HG02588 (cell line): ENCODE data around the gene VAV2.
A peak's percentile ranks its signal among the peaks of the same experiment; 100 is the strongest.

ENCODE experiments used
- ATAC-seq: cut with Tn5 transposase; IDR thresholded peaks from one replicate; pipeline ENCODE4 v1.9.1; 2021; ENCODE audit warnings: mild to moderate bottlenecking, moderate library complexity; ENCODE audit not compliant: unreplicated experiment

Gene VAV2

DNA sequence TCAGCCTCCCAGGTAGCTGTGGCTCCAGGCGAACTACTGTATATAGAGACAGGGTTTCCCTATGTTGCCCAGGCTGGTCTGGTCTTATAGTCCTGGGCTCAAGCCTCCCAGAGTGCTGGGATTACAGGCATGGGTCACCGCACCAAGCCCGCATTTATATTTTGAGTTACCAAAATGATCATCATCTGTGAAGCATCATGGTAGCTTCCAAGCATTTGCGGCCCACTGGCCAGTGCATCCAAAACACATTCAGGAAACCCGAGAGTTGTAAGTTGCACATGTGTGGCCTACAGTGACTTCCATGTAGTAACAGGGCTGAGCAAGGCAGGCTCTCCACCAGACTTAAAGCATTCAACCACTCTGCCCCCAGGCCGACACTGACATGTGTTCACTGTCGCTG is 35.4 kb upstream of the VAV2 start:
- ATAC-seq: no peak

DNA sequence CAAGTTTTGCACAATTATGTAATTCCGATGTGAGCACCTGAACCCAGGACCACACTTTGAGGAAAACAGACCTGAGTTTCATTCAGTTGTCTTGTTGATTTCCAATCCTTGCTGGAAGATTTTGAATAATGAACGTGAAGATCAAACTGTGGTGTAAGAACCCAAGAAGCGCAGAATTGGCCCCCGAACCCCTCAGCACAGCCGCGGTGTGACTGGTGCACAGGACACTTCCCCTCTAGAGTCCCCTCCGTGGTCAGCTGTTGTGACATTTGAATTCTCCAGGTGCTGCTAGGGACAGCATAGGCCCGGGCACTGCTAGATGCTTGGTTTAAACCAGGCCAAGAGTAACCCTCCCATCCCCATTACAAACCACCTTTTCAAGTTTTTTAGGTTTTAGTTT is 34.9 kb upstream of the VAV2 start:
- ATAC-seq: no peak

DNA sequence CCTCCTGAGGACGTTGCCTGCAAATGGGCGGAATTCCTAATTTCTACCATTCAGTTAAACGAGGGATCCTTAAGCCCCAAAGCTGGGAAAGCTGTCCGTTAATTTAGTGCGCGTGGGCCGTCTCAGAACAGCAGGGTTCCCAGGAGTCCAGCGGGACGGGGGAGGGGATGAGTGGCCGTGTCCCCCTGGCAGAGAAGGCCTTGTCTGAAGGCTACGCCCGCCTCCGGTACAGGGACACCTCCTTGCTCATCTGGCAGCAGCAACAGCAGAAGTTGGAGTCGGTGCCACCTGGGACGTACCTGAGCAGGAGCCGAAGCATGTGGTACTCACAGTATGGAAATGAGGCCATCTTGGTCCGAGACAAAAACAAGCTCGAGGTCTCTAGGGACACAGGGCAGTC is 34.5 kb upstream of the VAV2 start:
- ATAC-seq: no peak

DNA sequence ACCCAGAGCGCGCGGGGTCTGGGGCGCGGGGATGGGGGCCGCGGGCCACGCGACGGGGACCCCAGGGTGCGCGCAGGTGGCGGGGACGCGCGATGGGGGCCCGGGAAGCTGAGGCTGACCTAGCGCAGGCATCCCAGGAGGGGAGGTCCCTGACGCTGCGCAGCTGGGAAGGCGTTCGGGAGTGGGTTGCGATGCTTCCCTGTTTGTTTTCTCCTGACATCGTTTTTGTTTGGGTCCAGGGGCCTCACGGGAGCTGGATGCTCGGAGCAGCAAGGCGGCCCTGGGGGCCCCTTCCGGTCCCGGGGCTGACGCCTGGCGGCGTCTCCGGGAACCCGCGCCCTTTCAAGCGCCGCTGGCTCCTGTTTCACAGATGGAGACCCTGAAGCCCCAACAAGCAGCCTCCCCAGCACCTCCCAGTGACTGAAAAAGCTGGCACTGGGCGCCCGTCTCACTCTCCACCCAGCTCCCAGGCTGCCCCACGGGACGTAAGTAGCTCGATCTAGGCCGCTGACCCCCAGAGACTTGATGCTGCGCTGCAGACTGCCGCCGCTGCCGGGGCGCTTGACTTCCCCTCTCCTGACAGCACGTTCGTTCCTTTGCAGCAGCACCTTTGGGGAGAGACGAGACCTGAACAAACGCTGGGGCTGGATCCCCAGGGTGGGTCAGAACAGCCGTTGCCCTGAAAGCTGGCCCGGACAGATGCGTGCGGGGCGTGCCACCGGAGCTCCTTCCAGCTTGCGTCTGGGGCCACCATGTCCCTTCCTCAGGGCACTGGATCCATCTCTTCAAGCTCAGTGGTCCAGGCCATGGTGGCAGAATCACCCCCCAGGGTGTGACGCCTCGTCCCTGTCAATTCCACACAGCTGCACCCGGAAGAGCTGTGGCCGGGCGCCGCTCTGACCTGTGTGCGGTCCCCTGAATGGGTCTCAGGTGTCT is 33.8 kb upstream of the VAV2 start:
- peak; percentile 35 for ATAC-seq

DNA sequence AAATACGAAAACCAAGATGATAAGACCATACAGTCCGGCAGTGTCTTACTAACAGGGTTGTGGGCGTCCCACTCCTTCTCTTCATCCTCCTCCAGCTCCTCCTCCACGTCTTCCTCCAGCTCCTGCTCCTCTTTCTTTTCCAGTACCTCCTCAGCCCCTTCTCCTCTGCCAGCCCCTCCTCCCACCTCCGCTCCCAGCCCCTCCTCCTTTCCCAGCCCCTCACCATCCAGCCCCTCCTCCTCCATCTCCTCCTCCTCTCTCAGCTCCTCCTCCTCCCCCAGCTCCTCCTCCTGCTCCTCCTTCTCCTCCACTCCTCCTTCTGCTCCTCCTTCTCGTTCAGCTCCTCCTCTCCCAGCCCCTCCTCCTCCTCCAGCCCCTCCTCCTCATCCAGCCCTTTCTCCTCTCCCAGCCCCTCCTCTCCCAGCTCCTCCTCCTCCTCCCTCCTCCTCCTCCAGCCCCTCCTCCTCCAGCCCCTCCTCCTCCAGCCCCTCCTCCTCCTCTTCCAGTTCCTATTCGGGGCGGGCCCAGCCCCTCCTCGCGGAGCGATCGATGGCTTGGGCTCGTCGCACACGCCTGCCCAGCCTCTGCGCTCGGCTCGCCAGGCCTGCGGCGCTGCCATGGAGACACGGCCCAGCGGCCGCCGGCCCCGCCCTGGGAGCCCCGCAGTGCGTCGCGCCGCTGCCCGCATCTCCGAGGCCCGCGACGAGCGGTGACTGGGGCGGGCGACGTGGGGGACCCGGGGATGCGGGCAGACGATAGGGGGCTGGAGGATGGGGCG is 32.9 kb upstream of the VAV2 start, which contains the start of gene BRD3OS:
Gene BRD3OS, plus strand, starts transcription at position 654 of the 778 bp plus-strand sequence. CDS start 1,267 bp downstream, outside the sequence.
- peak; percentile 87 for ATAC-seq

DNA sequence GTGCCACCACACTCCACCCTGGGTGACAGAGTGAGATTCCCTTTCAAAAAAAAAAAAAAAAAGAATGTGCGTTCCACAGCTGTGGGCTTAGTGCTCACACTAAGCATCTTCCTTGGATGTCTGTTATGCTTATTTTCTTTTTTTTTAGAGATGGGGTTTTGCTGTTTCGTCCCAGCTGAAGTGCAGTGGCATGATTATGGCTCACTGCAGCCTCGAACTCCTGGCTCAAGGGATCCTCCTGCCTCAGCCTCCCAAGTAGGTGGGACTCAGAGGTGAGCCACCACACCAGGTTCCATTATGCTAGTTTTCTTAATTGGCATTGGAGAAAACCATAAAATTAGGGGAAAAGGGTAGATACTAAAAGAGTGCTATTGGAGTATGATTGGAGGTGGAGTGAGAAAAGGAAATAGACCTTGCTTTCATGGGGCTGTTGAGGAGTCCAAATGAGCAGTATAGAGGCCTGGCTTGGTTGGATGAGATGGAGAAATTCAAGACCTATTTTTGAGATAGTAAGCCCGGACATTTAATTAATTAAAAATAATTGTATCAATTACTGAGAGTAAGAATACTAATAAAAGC is 32.2 kb upstream of the VAV2 start:
- no peak for ATAC-seq

DNA sequence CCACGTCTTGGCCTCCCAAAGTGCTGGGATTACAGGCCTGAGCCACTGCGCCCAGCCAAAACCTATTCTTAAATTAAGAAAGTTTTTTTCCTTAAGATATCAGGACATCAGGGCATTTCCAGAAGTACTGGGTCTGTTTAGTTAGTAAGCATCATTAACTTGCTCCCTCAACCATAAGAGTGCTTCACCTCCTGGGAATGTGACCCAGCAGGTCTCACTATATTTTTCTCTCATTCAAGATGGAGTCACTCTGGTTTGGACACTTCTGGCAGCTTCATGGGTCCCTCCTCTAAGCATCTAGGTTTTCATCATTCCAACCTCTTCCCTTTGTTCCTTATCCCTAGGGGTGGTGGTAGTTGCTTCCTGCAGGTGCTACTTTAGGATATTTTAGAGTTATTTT is 22.8 kb upstream of the VAV2 start:
- no peak for ATAC-seq

DNA sequence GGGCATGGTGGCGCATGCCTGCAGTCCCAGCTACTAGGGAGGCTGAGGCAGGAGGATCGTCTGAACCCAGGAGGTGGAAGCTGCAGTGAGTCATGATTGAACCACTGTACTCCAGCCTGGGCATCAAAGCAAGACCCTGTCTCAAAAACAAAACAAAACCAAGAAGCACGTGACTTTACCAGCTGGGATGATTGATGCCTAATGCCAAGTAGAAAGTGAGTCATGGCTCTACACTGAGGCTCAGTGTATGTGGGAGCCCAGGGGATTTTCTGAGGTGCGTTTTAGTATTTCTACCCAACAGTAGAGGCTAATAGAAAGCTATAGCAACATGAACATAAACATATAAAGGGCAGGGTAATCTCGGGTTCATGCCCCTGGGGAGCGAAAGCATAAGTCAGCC is 19.3 kb upstream of the VAV2 start:
- ATAC-seq: no peak

DNA sequence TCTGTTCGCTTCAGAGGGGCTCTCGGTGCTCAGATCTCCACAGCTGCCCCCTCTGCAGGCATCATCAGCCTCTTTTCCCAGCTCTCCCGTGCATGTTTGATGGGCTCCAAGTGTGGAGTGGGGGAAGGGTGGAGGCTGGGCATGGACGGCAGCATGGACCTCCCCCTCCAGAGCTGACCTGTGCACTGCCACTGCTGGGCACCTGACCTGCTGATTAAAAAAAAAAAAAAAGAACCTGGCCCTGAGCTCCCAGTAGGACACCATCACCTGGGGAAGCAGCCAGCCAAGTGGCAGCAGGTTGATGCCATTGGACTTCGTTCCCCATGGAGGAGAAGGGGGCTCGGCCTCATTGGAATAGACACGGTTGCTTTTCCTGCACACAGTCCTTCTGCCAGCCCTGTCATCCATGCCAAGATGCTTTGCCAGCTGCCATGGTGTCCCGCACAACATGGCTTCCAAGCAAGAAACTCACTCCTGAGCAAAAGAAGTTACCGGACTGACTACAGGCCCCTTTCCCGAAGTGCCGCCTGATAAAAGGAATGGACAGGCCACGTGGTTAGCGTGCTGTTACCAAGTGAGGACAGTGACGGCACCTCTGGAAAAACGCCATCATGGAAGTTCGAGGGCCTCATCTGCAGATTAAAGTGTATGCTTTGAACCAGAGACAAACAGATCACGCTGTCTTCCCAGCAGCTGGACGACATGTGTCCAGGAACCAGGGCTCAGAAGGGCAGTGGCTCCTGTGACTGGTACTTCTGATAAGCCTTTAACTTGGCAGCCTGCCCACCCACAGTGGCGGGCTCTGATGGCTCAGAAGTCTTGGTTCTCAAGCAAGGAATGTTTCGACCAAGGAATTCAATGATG is 18.4 kb upstream of the VAV2 start:
- ATAC-seq: no peak

DNA sequence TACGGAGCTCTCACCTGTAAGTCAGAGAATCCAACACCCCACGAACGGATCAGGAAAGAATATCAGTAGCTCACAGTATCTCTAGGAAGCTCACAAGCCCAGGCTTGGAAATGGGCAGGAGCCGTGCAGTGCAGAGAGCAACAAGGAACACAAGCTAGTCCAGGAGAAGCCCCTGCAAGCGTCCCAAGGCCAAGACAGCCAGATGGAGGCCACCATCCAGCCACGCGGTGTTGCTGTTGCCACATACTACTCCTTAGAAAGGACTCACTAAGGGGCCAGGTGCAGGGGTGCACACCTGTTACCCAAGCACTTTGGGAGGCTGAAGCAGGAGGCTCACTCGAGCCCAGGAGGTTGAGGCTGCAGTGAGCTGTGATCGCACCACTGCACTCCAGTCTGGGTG is 15.4 kb upstream of the VAV2 start:
- no peak for ATAC-seq

DNA sequence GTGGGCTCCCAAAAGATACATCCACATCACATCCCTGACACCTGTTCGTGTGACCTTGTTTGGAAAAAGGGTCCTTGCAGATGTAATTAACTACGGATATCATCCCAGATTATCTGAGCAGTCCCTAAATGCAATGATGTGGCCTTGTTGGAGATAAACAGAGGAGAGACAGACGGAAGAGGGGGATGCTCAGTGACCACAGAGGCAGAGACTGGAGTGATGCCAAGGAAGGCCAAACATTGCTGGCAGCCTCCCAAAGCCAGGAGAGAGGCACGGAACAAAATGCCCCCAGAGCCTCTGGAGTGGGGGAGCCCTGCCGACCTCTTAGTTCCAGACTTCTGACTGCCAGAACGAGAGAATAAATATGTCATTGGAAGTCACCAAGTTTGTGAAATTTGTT is 15.0 kb upstream of the VAV2 start:
- ATAC-seq: no peak

DNA sequence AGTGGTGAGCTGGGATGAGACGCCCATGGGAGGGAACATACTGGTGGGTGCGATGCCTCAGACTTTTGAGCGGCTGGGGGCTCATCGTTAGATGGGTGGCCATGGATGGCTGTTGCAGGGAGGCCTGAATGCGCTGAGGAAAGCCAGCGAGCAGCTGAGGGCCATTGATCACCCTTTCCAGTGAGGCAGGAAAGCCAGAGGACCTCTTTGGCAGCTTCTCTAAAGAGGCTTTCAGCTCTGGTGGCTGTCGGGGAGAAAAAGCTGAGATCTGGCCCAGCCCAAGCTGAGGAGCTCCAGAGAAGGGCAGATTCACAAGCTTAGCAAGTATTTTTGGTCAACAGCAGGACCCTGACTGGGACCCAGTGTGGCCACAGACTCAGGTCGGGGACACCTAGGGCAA is 13.3 kb upstream of the VAV2 start:
- no peak for ATAC-seq

DNA sequence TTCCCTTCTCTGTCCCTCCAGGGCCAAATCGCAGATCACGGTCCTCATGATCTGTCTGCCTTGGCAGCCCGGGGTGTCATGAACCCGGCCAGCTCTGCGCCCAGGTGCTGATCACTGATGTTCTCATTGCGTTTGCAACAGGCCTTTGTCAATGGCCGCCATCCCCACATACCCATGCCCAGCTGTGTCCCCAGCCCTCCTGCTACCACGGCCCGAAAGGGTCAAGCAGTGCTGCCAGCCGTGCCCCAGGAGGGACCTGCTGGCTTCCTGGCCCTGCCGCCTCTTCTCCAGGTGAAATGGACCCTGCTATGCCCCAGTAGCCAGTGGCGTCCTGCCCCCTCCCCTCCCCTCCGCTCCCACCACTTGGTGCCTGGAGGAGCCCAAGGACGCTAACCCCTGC is 12.8 kb upstream of the VAV2 start:
- no peak for ATAC-seq

DNA sequence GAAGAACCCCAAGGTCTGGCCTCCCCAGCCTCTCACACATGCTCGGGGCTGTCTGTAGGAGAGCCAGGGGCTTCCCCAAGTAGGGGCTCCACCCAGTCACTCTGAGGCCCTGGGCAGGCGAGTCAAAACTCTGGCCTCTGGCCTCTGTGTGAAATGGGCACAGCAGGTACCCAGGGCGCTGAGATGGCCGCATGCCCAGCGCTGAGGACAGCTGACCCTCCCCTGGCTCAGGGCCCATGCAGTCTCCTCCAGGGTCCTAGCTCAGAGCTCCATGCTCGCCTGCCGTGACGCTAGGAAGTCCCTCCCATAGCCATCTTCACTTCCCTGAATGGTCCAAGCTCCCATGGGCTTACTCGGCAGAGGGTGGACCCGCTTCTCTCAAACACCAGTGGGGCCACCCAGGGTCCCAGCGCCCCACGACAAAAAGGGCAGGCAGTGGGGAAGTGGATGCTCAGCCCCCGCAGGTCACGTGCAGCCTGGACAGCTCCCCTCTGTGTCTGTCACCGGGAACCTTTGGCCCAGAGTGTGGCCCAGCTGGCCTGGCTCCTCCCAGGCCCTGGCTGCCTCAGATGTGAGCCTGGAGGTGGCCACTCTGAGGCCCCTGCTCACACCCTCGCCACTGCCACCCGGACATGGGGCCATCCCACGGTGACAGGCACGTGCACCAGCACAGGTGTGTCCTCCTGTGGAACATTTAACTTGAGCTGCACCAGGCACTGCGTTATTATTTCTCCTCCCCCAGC is 12.2 kb upstream of the VAV2 start:
- no peak for ATAC-seq

DNA sequence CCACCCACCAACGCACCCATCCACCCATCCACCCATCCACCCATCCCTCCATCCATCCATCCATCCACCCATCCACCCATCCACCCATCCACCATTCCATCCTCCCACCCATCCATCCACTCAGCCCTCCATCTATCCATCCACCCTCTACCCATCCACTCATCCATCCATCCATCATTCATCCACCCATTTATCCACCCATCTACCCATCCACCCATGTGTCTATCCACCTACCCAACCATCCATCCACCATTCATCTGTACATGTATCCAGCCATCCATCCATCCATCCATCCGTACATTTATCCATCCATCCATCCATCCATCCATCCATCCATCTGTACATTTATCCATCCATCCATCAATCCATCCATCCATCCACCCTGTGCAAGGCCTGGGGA is 11.1 kb upstream of the VAV2 start:
- no peak for ATAC-seq

DNA sequence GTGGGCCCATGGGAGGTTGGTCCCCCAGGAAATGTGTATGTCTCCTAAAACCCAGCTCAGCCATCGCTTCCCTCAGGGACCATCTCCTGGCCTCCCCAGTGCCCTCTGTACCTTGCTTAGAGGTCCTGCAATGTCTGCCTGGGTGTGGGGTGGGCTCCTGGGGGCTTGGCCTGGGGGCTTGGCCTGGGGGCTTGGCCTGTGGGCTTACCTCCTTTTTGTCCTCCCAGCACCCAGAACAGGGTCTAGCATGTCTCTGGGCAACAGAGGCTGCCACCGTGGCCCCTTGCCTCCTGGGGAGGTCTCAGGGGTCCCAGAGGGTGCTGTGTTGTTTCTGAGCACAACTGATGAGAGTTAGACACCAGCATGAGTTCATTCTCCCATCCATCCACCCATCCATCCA is 10.7 kb upstream of the VAV2 start:
- no peak for ATAC-seq

DNA sequence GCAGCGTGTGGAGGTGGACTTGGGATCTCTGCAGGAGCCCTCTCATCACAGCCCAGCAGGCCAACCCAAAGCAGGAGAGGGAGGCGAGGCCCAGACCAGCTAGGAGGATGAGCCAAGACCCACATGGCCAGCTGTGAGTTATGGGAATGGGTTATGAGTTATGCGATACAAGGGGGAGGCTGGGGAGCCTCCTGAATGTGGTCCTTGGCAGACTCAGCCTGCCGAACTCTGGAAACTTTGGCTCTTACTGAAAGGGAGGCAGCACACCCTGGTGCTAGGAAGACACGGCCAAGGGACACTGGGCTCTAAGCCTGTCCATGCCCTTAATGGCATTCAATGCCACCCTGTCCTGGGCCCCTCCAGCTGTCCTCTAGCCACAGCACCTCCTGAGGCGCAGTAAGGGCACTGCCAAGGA is 7.7 kb upstream of the VAV2 start:
- no peak for ATAC-seq

DNA sequence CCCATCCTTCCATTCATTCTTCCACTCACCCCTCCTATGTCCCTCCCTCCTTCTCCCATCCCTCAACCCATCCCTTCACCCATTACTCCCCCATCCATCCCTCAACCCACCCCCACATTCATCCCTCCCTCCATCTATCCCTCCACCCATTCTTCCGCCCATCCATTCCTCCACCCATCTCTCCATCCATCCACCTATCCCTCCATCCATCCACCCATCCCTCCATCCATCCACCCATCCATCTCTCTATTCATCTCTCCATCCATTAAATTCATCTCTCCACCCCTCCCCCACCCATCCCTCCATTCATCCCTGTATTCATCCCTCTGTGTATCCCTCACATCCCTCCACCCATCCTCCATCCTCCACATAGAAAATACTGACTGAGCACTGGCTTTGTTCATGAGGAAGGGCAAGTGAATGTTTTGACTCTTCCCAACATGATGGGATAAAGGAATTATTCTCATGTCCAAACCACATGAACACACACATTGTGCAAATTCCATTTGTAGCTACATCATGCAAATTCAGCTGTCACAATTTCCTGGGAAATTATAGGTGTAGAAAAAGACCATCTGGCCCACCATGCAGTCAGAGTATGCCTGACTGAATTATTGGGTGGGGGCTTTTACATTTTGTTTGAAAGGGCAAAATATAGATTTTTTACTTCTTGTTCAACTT is 6.9 kb upstream of the VAV2 start:
- no peak for ATAC-seq

DNA sequence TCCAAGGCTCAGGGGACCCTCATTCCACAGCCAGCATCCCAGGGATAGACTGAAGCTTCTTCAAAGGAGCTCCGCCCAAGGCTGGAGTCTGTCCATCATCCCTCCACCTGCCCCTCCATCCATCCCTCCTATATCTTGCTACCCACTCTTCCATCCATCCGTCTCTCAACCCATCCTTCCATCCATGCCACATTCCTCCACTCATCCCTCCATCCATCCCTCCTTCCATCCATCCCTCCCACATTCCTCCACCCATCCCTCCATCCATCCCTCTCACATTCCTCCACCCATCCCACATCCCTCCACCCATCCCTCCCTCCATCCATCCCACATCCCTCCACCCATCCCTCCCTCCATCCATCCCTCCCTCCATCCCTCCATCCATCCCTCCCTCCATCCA is 5.5 kb upstream of the VAV2 start:
- no peak for ATAC-seq
